ENCODE measurements around the gene ZNF273.
A peak's percentile ranks its signal among the peaks of the same experiment; 100 is the strongest.
"Not testable (repeated sequence)": the region's sequence is repeated elsewhere in the genome, so short reads cannot be mapped to it uniquely, and the experiment has no call there.

ZNF273 gene

DNA sequence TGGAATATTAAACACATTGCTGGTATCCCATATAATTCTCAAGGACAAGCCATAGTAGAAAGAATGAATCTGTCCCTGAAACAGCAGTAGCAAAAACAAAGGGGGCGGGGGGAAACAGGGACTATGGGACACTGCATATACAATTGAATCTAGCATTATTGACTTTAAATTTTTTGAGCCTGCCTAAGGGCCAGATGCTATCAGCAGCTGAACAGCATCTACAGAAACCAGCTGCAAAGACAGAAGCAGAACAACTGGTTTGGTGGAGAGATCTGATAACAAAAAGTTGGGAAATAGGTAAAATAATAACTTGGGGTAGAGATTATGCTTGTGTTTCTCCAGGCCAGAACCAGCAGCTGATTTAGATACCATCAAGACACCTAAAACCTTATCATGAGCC is 45.7 kb downstream of the ZNF273 start:
- DNase-seq: not testable (repeated sequence)

DNA sequence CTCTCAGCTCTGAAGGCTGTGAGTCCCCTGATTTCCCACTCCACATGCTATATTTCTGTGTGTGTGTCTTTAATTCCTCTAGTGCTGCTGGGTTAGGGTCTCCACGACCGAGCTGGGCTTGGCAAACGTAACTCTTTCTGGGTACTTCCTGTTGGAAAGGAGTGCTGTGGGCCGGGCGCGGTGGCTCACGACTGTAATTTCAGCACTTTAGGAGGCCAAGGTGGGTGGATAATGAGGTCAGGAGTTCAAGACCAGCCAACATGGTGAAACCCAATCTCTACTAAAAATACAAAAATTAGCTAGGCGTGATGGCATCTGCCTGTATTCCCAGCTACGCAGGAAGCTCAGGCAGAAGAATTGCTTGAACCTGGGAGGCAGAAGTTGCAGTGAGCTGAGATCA is 47.6 kb downstream of the ZNF273 start:
- DNase-seq: not testable (repeated sequence)

GRCh38 chr7:64951250-64951848 is 48.3 kb downstream of the ZNF273 start:
- peak; percentile 61 for DNase-seq

DNA sequence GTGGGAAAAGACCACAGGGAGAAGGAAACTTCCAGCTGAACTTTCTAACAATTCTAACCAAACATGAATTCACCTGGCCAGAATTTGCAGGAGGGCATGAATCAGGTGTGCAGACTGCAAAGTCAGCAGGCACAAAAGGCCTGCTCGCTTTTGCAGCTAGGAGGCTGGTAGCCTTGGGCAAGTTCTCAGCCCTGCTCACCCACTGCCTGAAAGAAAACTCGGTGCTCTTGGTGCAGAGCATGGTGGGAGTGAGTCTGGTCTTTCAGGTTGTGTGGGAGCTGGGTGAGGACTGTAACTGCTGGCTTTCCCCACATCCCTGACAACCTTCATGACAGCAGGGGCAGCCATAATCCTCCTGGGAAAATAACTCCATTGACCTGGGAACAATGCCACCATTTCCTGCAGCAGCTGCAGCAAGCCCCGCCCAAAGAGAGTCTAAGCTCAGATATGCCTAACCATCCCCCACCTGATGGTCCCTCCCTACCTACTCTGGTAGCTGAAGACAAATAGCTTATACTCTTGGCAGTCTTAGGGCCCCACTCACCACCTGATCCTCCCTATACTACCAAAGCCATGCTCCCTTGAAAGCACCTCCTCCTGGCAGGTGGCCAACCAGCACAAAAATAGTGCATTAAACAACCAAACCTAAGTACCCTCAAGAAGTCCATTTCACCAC is 56.1 kb downstream of the ZNF273 start:
- DNase-seq: no peak

DNA sequence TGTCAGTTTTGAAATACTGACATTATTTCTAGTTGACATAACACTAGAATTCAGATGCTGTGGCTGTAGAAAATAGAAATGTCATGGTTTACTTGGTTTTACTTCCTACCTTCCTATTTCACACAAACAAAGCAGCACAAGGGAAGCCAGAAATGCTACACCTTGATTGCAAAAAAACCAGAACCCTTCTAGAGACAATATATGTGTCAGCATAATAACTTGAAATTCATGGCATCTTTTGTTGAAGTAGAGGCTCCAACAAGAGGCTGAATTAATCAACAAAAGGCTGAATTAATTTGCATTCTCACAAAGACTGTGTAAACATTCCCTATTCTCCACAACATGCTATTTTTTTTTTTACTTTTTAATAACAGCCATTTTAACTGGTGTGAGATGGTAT is 62.5 kb downstream of the ZNF273 start:
- DNase-seq: no peak

GRCh38 chr7:64978497-64979203 is 75.6 kb downstream of the ZNF273 start:
- no peak for DNase-seq
